ENCODE data around the gene TCAF1.
"Not testable (repeated sequence)": the region's sequence is repeated elsewhere in the genome, so short reads cannot be mapped to it uniquely, and the experiment has no call there.

The TCAF1 gene

GRCh38 chr7:143855443-143855842, 46.5 kb downstream of the TCAF1 start:
- DNase-seq (ENCODE audit: low read depth in 1 of 2, low spot score in 1 of 2) = not testable (repeated sequence)

GRCh38 chr7:143850682-143851081, 51.3 kb downstream of the TCAF1 start:
- DNase-seq (ENCODE audit: low read depth in 1 of 2, low spot score in 1 of 2) = no peak

GRCh38 chr7:143849785-143850479, 52.0 kb downstream of the TCAF1 start:
- DNase-seq (ENCODE audit: low read depth in 1 of 2, low spot score in 1 of 2) = no peak

GRCh38 chr7:143848192-143848591, 53.8 kb downstream of the TCAF1 start:
- no peak for DNase-seq (ENCODE audit: low read depth in 1 of 2, low spot score in 1 of 2)

- DNase-seq (ENCODE audit: low read depth in 1 of 2, low spot score in 1 of 2) = no peak
These were observed 55.3 kb downstream of the TCAF1 start for GRCh38 chr7:143846692-143847091.

GRCh38 chr7:143841696-143842095, 60.3 kb downstream of the TCAF1 start:
- not testable (repeated sequence) for DNase-seq (ENCODE audit: low read depth in 1 of 2, low spot score in 1 of 2)

- not testable (repeated sequence) for DNase-seq (ENCODE audit: low read depth in 1 of 2, low spot score in 1 of 2)
These were observed 61.9 kb downstream of the TCAF1 start for GRCh38 chr7:143840062-143840461.

GRCh38 chr7:143837223-143837622, 64.8 kb downstream of the TCAF1 start:
- DNase-seq (ENCODE audit: low read depth in 1 of 2, low spot score in 1 of 2) = peak; percentile 96 to 97

GRCh38 chr7:143836622-143837021, 65.4 kb downstream of the TCAF1 start:
- peak; percentile 88 to 95 for DNase-seq (ENCODE audit: low read depth in 1 of 2, low spot score in 1 of 2)

- DNase-seq (ENCODE audit: low read depth in 1 of 2, low spot score in 1 of 2) = not testable (repeated sequence)
These were observed 65.9 kb downstream of the TCAF1 start for GRCh38 chr7:143836088-143836487.

- not testable (repeated sequence) for DNase-seq (ENCODE audit: low read depth in 1 of 2, low spot score in 1 of 2)
These were observed 75.4 kb downstream of the TCAF1 start for GRCh38 chr7:143826578-143826977.

- not testable (repeated sequence) for DNase-seq (ENCODE audit: low read depth in 1 of 2, low spot score in 1 of 2)
These were observed 77.5 kb downstream of the TCAF1 start for GRCh38 chr7:143824295-143825135.

GRCh38 chr7:143823634-143824294, 78.2 kb downstream of the TCAF1 start:
- not testable (repeated sequence) for DNase-seq (ENCODE audit: low read depth in 1 of 2, low spot score in 1 of 2)

- not testable (repeated sequence) for DNase-seq (ENCODE audit: low read depth in 1 of 2, low spot score in 1 of 2)
These were observed 80.3 kb downstream of the TCAF1 start for GRCh38 chr7:143821392-143822277.

- not testable (repeated sequence) for DNase-seq (ENCODE audit: low read depth in 1 of 2, low spot score in 1 of 2)
These were observed 84.1 kb downstream of the TCAF1 start for GRCh38 chr7:143817873-143818272.

GRCh38 chr7:143816471-143817133, 85.4 kb downstream of the TCAF1 start:
- not testable (repeated sequence) for DNase-seq (ENCODE audit: low read depth in 1 of 2, low spot score in 1 of 2)

- DNase-seq (ENCODE audit: low read depth in 1 of 2, low spot score in 1 of 2) = not testable (repeated sequence)
These were observed 91.3 kb downstream of the TCAF1 start for GRCh38 chr7:143810639-143811038.

- not testable (repeated sequence) for DNase-seq (ENCODE audit: low read depth in 1 of 2, low spot score in 1 of 2)
These were observed 95.3 kb downstream of the TCAF1 start for GRCh38 chr7:143806664-143807071.
